ENCODE measurements around the gene TRMT112. TPM values are rescaled to one million over a fixed set of nuclear protein-coding genes. Genes with fewer than 3 reads are reported as not detected.

Gene TRMT112
- total and polyA plus RNA-seq, 10 of the 15 experiments (the other 5 are each of a cell fraction or from before 2014, with no cell fraction given) = 212 to 455 (median 308) TPM

GRCh38 chr11:64331569-64332371 is 14.4 kb upstream of the TRMT112 start (continued):
- TF ChIP-seq CUX1 (IDR thresholded peaks at IDR 0.05; ENCODE audit: insufficient replicate concordance, low read depth, low read length) = no peak
- TF ChIP-seq CHD2 (IDR thresholded peaks at IDR 0.05; ENCODE audit: borderline replicate concordance, low read depth, low read length) = peak; percentile 35; the same call in 1 of the 2 replicates
- TF ChIP-seq PBX3 (IDR thresholded peaks at IDR 0.05; ENCODE audit: insufficient replicate concordance, low read depth, low read length) = peak; percentile 43
- TF ChIP-seq MLLT1 (IDR thresholded peaks at IDR 0.05) = peak; percentile 87
- TF ChIP-seq IKZF2 (IDR thresholded peaks at IDR 0.05) = peak; percentile 82 to 85
- peak; percentile 81 for TF ChIP-seq GATAD2B (conservative IDR thresholded peaks at IDR 0.05; ENCODE audit: low read depth)
- no peak for TF ChIP-seq SPI1 (IDR thresholded peaks at IDR 0.05; ENCODE audit: borderline replicate concordance, insufficient read depth, low read depth, low read length)
- TF ChIP-seq NBN (IDR thresholded peaks at IDR 0.05) = peak; percentile 97
- TF ChIP-seq TCF12 (IDR thresholded peaks at IDR 0.05; ENCODE audit: low read depth, low read length) = peak; percentile 26; the same call in 1 of the 2 replicates
- peak; percentile 73; the same call in 1 of the 2 replicates for TF ChIP-seq SMARCA5 (IDR thresholded peaks at IDR 0.05)
- TF ChIP-seq ZNF217 (IDR thresholded peaks at IDR 0.05) = peak; percentile 64; the same call in 1 of the 2 replicates
- TF ChIP-seq ZBED1 (IDR thresholded peaks at IDR 0.05; ENCODE audit: borderline replicate concordance) = peak; percentile 34; the same call in 1 of the 2 replicates
- TF ChIP-seq EP300 (IDR thresholded peaks at IDR 0.05; ENCODE audit: borderline replicate concordance in 1 of 2, control insufficient read depth in 1 of 2, low read depth in 2 of 2, low read length in 2 of 2) = peak in 1 of 2 experiments; percentile 68; a peak in 1 of 4 replicates
- TF ChIP-seq SREBF1 (IDR thresholded peaks at IDR 0.05; ENCODE audit: low read length) = no peak
- 0 out of 2 replicates have a peak, but pooled peaks have one; percentile 13 for TF ChIP-seq STAT1 (conservative IDR thresholded peaks at IDR 0.05)
- no peak; the same call in 1 of the 2 replicates for TF ChIP-seq MAX (IDR thresholded peaks at IDR 0.05; ENCODE audit: low read depth, low read length)
- TF ChIP-seq SREBF2 (IDR thresholded peaks at IDR 0.05; ENCODE audit: low read length) = no peak
- TF ChIP-seq SMC3 (IDR thresholded peaks at IDR 0.05; ENCODE audit: borderline replicate concordance, low read length) = peak; percentile 64; the same call in 1 of the 2 replicates
- peak; percentile 70; the same call in 1 of the 2 replicates for TF ChIP-seq MTA2 (IDR thresholded peaks at IDR 0.05; ENCODE audit: low read depth)
- TF ChIP-seq TAF1 (IDR thresholded peaks at IDR 0.05; ENCODE audit: borderline replicate concordance, low read depth, low read length) = no peak
- TF ChIP-seq ATF3 (IDR thresholded peaks at IDR 0.05; ENCODE audit: borderline replicate concordance, extremely low read depth, low read depth, low read length) = no peak

Measured in GM12878 (cell line).